PFSK-1 (cell line): ENCODE data around the gene PRRC2A.
A peak's percentile ranks its signal among the peaks of the same experiment; 100 is the strongest.

Experiments used
- FOXP2 ChIP-seq: optimal IDR thresholded peaks from 2 replicates; pipeline ENCODE3; 2011; ENCODE audit warnings: borderline replicate concordance, control low read depth, inconsistent platforms; ENCODE audit not compliant: insufficient read depth; ENCODE audit errors: extremely low read length, extremely low read depth
- POLR2AphosphoS5 ChIP-seq: IDR thresholded peaks from 2 replicates; pipeline ENCODE4 v1.6.1; 2012; ENCODE audit warnings: low read depth, mild to moderate bottlenecking, control low read depth, low read length, moderate library complexity
- REST ChIP-seq, 2 experiments: IDR thresholded peaks; 2 replicates each; pipeline versions ENCODE4 v1.6.1 to v1.8.0; 2011 to 2012; ENCODE audit warnings: low read depth in 2 of 2, low read length in 2 of 2, control low read depth in 1 of 2, inconsistent platforms in 1 of 2, mild to moderate bottlenecking in 1 of 2, moderate library complexity in 1 of 2; ENCODE audit not compliant: insufficient read depth in 1 of 2
- SIN3A ChIP-seq: IDR thresholded peaks from 2 replicates; pipeline ENCODE4 v1.6.1; 2012; ENCODE audit warnings: mild to moderate bottlenecking, low read length, moderate library complexity, borderline replicate concordance; ENCODE audit not compliant: insufficient read depth
- TAF1 ChIP-seq: IDR thresholded peaks from 2 replicates; pipeline ENCODE4 v1.6.1; 2012; ENCODE audit warnings: low read length, control low read depth, borderline replicate concordance; ENCODE audit not compliant: insufficient read depth

PRRC2A gene

DNA sequence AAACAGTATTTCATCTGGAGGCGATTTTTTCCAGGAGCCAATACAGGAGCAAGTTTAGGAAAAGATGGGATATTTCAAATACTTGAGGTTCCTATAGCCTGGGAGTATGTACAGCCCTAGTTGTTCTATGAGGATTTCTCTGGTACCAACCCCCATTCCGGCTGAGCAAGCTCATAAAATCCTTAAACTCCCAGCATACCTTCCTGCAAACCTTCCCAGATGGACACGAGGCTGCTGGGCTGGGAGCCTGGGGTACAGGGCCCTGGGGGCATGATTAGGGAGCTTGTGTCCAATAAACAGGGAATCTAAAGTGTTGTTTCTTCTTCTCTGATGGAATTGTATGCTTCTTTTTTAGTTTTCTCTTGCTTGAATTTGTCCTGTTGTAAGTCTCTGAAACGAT, 1.5 kb downstream of the PRRC2A start:
- TF ChIP-seq SIN3A = 0 out of 2 replicates have a peak, but pooled peaks have one; percentile 2
- no peak for TF ChIP-seq FOXP2

DNA sequence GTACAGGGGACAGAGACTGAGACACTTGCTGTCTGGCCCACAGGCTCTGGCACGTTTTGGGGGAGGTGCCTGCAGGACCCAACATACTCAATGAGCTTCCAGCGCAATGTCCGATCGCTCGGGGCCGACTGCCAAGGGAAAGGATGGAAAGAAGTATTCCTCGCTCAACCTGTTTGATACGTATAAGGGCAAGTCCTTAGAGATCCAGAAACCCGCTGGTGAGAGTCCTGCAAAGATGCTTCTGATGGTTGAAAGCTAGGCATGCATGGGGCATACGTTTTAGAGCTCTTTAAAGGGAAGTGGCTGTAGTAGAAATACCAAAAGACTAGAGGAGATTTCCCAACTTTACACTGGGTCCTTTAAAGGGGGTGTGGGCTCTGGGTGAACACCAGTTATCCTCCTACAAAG, 2.2 kb downstream of the PRRC2A start:
- TF ChIP-seq SIN3A (no peak), FOXP2 (no peak), TAF1 (no peak), REST (IDR thresholded peaks at IDR 0.05; ENCODE audit: insufficient read depth in 1 of 2, low read depth in 2 of 2, low read length in 2 of 2) (no peak), POLR2AphosphoS5 (no peak)

- TF ChIP-seq TAF1 = no peak
- no peak for TF ChIP-seq POLR2AphosphoS5
- TF ChIP-seq REST (IDR thresholded peaks at IDR 0.05; ENCODE audit: insufficient read depth in 1 of 2, low read depth in 2 of 2, low read length in 2 of 2) = no peak
- TF ChIP-seq FOXP2 = no peak
- no peak for TF ChIP-seq SIN3A
These were observed 3.6 kb downstream of the PRRC2A start for GRCh38 chr6:31624070-31624469.

DNA sequence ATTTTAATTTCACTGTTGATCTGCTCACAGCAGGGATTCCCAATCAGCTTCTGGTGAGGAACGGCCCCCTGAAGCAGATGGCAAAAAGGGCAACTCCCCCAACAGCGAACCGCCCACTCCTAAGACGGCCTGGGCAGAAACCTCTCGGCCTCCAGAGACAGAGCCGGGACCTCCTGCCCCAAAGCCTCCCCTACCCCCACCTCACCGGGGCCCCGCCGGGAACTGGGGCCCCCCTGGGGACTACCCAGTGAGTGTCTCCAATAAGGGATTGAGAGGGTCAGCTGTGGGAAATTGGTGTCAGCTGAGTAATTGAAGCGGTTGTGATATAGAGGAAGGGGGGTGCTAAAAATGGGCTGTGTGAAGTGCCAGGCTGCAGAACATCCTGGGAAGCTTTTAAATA, 6.4 kb downstream of the PRRC2A start:
- TF ChIP-seq FOXP2 (no peak), REST (IDR thresholded peaks at IDR 0.05; ENCODE audit: insufficient read depth in 1 of 2, low read depth in 2 of 2, low read length in 2 of 2) (no peak), POLR2AphosphoS5 (no peak), TAF1 (no peak)

- TF ChIP-seq POLR2AphosphoS5 (peak; percentile 41), TAF1 (no peak), SIN3A (no peak), REST (IDR thresholded peaks at IDR 0.05; ENCODE audit: insufficient read depth in 1 of 2, low read depth in 2 of 2, low read length in 2 of 2) (no peak), FOXP2 (no peak)
These were observed 7.3 kb downstream of the PRRC2A start for GRCh38 chr6:31627690-31628287.
